Endothelial cell of umbilical vein (primary cell): ENCODE data around the gene RIOX2.

Experiments used
- EZH2 ChIP-seq: IDR thresholded peaks from 2 replicates; pipeline ENCODE4 v1.6.1; 2012; ENCODE audit warnings: borderline replicate concordance, low read depth, mild to moderate bottlenecking, moderate library complexity, low read length, inconsistent platforms; ENCODE audit not compliant: severe bottlenecking
- FOS ChIP-seq: IDR thresholded peaks from 2 replicates; pipeline ENCODE4 v1.6.1; 2011; ENCODE audit warnings: mild to moderate bottlenecking, low read length, moderate library complexity, borderline replicate concordance; ENCODE audit not compliant: insufficient read depth
- GATA2 ChIP-seq: IDR thresholded peaks from 2 replicates; pipeline ENCODE4 v1.7.0; 2011; ENCODE audit warnings: low read depth, mild to moderate bottlenecking, moderate library complexity, mixed read lengths, low read length; ENCODE audit not compliant: insufficient read length, insufficient read depth
- JUN ChIP-seq: IDR thresholded peaks from 2 replicates; pipeline ENCODE4 v1.6.1; 2011; ENCODE audit warnings: borderline replicate concordance, low read depth; ENCODE audit not compliant: insufficient read length, insufficient read depth
- MYC ChIP-seq: IDR thresholded peaks from one replicate; pipeline ENCODE4 v1.6.1; 2011; ENCODE audit warnings: mild to moderate bottlenecking, low read depth, low read length
- POLR2A ChIP-seq: IDR thresholded peaks from 2 replicates; pipeline ENCODE4 v1.6.1; 2012; ENCODE audit warnings: low read depth, mild to moderate bottlenecking, control low read depth, low read length
- POLR2AphosphoS5 ChIP-seq: IDR thresholded peaks from 2 replicates; pipeline ENCODE4 v1.6.1; 2012; ENCODE audit warnings: low read depth, mild to moderate bottlenecking, control low read depth, low read length, moderate library complexity; ENCODE audit not compliant: insufficient read depth
- TF ChIP-seq, protein P1 (sequence below), 2 donors: IDR thresholded peaks; 1 replicate in 1 of 2; 2 replicates in 1 of 2; pipeline ENCODE4 v1.5.1; 2011; ENCODE audit warnings: low read length in 2 of 2, mild to moderate bottlenecking in 2 of 2, moderate library complexity in 2 of 2, control low read depth in 1 of 2, inconsistent platforms in 1 of 2, low read depth in 1 of 2; ENCODE audit not compliant: insufficient read depth in 1 of 2; ENCODE audit errors: extremely low read depth in 1 of 2
- TF ChIP-seq, protein P2 (sequence below): IDR thresholded peaks from 2 replicates; pipeline ENCODE4 v1.6.1; 2011; ENCODE audit not compliant: insufficient read depth, insufficient read length

DNA sequence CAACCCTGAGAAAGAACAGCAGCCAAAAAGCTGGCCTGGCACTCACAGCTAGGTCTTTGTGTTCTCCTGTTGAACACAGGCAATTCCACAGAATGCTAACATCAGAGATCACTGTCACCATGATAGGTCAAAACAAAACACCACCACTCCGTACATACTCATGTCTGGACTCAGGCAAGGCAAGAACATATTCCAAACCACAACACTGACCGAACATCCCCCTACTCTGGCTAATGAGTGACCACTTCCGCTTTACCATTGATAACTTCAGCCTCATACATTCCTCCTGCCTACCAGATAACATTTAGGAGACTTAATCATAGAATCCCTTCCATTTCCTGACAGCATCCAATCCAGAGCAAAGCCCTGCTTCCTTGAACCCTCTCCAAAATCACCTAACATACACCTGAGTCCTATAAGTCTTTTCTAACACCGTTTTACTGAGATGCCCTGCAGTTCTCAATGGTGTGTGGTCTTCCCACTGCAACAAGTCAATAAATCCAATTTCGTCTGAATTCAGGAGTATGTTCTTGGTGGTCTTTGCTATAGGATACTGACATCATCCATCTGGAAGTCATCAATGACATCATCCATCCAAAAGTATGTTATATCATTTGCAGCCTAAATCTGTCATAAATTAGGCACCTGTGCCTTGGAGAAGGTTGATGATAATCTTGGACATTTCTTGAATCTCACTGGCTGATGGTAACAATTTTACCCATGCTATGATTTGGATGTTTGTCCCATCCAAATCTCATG, 23.7 kb downstream of the RIOX2 start:
- TF ChIP-seq POLR2A (no peak), POLR2AphosphoS5 (no peak), JUN (no peak), EZH2 (no peak), MYC (no peak), GATA2 (no peak), FOS (no peak)
- TF ChIP-seq, protein P1, sequence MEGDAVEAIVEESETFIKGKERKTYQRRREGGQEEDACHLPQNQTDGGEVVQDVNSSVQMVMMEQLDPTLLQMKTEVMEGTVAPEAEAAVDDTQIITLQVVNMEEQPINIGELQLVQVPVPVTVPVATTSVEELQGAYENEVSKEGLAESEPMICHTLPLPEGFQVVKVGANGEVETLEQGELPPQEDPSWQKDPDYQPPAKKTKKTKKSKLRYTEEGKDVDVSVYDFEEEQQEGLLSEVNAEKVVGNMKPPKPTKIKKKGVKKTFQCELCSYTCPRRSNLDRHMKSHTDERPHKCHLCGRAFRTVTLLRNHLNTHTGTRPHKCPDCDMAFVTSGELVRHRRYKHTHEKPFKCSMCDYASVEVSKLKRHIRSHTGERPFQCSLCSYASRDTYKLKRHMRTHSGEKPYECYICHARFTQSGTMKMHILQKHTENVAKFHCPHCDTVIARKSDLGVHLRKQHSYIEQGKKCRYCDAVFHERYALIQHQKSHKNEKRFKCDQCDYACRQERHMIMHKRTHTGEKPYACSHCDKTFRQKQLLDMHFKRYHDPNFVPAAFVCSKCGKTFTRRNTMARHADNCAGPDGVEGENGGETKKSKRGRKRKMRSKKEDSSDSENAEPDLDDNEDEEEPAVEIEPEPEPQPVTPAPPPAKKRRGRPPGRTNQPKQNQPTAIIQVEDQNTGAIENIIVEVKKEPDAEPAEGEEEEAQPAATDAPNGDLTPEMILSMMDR (IDR thresholded peaks at IDR 0.05; ENCODE audit: extremely low read depth in 1 of 2, insufficient read depth in 1 of 2, low read depth in 1 of 2, low read length in 2 of 2), result no peak
- TF ChIP-seq, protein P2, sequence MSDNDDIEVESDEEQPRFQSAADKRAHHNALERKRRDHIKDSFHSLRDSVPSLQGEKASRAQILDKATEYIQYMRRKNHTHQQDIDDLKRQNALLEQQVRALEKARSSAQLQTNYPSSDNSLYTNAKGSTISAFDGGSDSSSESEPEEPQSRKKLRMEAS, result no peak
